ENCODE results near the gene REEP3.
"Not testable (repeated sequence)": the region's sequence is repeated elsewhere in the genome, so short reads cannot be mapped to it uniquely, and the experiment has no call there.

REEP3 gene

DNA sequence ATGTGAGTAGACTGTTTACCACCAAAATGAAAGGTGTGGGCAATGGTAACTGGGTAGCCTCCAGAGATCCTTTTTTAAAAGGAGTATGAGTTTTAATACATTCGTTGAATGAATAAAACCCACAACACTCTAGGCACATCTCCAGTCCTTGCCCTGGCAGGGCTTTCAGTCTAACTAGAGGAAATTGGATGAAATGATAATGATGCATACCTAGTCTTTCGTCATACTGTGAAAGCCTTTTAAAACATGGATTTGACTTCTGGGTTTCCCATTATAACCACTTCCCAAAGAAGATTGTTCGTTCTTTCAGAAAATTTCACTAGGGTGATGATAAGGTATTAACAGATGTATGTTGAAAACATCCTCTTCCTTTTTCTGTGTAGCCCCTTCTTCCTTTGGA, 110.8 kb downstream of the REEP3 start:
- DNase-seq = no peak

DNA sequence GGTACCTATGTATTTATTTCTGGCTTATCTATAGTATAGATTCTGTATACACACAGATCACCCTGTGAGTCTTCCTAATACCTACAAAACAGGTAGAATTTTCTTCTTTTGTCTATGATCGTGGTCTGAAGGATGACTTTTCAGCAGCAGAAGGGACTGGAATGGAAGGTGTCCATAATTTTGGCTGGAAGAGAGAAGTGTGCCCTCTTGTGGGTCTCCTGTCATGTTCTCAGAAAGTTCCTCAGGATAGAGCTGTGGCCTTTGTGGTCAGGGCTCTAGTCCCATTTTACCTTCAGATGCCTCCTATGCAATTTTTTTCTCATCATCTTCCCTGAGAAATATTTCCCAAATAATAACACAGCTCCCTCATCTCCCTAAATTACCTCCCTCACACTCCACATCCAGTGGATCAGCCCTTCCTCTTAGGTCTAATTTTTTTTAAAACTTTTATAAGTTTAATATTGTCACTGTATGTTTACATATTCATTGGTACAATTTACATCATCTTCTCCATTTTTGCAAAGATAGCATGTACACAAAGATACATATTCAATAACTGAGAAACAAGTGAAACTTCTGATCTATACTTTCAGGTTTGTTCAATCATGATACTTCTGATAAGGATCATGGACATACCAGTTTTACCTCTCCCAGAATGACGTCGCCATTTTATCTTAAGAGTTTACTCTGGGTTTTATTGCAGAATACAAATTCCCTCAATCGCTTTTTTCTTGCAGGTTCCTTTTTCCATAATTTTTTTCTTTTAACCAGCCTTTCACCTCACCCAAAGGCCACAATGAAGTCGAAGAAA, 112.7 kb downstream of the REEP3 start:
- no peak for DNase-seq

DNA sequence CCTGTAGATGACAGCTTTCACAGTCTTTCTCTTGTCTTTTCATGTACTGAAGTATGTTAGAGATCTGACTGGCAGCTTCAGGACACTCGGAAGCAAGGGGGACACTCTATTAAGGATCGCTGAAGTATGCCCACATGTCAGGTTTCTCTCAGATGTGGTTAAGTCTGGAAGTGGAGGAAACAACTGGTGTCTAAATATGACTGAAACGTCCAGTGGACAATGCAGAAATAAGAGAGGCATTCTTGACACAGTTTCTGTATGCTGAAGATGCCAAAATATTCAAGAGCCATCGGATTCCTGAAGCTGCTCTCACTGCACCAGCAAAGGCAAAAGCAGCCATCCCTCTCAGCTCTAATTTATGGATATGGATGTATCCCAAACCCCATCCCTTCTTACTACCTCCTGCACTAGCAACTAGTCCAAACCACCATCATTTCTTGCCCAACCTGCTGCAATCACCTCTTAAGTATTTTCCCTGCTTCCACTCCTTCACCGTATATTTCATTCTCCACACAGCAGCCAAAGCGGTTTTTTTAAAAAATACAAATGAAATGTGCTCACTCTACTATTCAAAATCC, 113.4 kb downstream of the REEP3 start:
- no peak for DNase-seq

DNA sequence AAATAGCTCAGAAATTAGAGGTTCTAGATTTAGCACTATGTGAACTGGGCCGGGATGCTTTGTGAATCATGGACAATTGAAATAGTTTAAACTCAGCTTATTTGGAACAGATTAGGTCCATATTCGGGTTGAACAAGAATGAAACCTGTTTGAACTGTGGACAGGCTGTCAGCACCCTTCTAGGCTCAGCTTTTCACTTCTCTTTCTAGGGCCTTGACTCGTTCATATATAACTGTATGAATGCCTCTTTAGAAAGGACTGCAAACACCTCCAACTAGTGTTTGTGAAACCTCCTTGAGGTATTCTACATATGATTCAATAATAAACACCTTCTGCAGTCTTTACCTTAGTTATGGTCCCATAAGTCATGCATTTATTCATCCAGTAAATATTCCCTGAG, 115.6 kb downstream of the REEP3 start:
- DNase-seq = no peak

DNA sequence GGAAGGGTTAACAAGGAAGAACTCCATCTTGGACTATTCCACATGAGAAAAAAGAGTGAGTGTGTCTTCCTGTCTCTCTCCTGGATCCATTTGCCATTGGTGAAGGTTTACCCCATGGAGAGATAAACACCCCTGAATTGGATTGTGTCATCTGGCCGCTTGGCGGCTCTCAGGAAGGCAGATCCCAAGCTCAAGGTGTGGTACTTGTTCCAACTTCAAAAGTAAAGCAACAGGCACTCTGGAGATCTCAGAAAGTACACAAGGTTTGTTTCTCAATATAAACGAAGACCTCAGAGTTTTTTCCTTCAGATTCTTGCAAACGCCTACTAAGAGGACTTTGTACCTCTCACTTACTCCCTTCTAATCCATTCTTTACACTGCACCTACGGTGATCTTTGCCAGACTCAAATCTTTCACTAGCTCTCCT, 116.7 kb downstream of the REEP3 start:
- no peak for DNase-seq

DNA sequence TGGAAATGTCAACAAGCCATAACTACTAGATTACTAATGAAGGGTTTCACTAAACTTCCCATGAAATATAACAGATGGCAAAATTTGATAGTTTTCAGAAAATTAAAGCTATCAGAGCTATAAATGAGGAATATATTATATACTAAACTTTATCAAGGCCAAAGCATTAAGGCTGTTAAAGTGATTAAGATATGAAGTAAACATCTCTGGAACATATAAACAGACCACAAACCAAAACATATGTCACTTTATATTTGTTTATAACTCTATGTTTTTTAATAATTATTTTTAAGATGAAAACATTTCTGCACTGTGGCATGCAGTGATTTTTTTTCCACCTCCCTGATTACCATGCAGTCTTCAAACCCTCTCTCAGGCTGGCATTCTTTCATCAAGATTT, 120.2 kb downstream of the REEP3 start:
- DNase-seq = no peak

DNA sequence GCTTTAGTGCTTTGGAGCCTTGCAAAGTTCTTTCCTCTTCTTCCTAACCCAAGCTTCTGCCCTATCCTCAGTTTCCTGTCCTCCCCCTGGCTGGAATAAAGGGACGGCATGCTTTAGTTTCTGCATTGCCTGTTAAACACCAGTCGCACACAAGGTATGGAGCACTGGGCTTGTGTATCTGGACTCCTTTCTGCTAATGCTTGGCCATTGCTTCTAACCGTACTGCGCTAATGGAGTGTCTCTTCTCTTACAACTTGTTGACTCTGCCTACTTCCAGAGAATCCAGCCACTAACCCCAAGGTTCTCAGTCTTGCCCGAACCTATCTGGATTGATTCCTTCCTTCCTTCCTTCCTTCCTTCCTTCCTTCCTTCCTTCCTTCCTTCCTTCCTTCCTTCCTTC, 120.6 kb downstream of the REEP3 start:
- DNase-seq = no peak

DNA sequence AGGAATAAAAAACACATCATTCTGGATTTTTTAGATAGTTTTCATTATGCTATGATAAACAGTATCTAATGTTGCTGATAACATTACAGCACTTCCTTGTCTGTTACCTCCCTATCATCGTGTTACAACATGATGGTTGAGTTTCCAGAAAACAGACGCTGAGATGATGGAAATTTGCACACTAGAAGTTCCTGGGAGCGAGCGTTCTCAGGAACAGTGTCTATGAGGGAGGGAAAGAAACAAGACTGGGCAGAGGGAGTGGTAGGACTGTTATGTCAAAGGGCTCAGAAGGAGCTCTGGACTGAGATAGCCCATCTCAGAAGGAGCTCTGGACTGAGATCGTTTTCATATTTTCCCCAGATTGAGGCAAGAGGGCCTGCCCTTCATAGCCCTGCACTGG, 121.6 kb downstream of the REEP3 start:
- no peak for DNase-seq

DNA sequence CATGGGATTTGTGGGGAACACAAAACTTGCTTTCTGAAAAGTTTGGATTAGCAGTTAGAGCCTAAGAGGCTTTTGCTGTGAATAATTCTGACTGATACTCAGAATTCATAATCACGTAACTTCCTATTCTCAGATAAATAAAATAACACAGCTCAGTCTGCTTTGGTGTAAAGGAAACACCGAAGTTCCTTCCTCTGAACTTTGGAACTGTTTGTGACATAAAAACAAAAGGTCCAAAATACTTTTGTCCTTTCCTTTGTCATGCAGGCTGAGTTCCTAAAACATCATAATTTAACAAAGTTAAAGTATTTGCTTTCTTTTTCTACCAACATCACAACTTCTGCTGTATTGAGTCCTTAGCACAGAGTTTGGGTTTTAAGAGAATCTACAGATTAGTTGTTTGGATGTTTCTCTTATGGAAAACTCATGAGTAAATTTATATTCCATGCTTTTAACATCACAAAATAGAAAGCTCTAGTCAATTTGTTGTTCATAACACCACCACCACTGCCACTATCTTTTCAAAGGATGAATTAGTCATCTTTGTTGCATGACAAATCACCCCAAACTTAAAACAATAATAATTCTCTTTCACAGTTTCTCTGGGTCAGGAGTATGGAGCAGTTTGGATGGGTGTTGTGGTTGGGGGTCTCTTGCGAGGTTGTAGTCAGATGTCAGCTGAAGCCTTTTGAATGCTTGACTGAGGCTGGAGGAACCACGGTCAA, 123.4 kb downstream of the REEP3 start:
- no peak for DNase-seq

DNA sequence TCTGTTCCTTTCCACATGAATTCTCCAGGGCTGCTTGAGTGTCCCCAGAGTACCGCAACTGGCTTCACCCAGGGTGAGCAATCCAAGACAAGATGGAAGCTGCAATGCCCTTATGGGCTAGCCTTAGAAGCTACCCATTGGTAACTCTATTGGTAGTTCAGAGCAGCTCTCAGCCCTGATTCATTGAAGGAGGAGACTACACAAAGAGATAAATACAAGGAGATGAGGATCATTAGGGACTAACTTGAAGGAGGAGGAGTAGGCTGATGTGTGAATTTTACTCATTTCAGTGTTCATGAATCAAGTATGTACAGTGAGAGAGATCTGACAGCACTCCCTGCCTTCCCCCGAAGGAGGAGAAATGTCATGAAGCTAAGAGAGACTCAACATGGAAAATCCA, 124.0 kb downstream of the REEP3 start:
- DNase-seq = no peak

DNA sequence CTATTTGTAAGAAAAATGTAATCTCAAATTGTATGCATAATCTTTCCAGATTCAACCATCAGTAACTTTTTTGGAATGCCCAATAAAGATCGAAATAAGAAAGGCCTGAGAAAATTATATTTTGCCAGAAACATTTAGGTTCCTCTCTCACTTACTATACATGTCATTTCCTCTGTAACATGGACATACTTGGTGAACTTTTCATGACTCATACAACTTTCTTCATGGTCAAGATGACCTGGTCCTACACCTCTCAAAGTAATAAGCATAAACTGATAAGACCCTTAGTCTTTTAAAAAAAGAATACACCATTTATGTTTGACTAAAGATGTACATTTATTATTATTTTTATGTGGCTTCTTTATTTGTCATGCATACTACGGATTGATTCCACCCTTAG, 125.3 kb downstream of the REEP3 start:
- DNase-seq = no peak

DNA sequence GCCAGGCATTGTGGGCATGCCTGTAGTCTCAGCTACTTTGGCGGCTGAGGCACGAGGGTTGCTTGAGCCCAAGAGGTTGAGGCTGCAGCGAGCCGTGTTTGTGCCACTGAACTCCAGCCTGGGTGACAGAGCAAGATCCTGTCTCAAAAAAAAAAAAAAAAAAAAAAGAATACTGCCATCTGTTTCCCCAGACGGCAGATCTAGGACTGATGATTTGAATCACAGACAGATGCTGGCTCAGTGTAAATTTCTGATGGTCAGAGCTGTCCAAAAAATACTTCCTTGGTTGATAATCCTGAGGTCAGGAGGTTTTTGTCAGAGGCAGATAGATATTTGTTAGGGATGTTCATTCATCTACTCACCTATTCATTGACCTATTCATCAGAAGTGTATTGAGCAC, 130.7 kb downstream of the REEP3 start:
- DNase-seq = no peak

DNA sequence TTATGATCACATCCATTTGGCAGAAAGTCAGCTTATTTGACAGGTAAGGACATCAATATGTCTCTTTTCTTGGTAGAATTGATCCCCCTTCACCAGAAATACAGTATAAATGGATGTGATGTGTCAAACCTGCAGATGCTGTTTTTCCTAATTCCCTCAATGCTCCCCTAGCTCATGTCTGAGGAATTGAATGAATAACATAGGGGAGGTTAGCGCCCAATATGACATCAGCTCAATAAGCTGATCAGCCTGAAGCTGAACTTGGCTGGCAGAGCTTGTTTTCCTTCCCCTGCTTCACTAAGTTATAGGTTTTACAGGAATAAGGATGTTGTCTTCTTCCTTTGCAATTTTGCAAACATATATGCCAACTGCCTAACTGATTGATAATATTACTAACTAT, 132.5 kb downstream of the REEP3 start:
- no peak for DNase-seq

DNA sequence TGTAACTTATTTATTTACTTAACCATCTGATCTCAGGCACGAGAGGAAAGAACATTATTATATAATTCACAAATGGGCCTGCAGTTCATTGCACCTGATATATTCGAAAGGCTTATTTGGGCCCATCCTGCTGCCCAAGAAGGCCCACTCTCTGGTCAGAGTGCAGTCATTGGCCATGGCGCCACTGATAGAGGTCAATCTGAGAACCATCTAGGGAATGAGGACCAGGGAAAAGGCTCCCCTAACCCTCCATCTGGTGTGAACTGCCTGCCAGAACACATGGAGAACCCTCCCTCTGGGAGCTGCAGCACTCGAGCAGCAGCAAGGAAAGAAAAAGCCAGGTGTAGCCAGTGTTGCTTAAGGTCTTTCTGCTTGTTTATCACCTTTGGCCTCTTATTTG, 136.6 kb downstream of the REEP3 start:
- no peak for DNase-seq

DNA sequence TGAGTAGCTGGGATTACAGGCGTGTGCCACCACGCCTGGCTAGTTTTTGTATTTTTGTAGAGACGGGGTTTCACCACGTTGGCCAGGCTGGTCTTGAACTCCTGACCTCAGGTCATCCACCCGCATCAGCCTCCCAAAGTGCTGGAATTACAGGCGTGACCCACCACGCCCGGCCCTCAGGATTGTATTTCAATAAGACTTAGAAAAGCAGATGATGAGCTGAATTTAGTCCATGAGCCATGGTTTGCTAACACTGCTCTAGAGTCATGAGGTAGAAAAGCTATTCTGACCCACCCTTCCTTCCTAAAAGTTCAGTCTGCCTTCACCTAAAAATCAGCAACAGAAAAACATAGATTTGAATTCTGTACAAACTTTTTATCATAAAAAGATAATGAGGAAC, 139.7 kb downstream of the REEP3 start:
- DNase-seq = not testable (repeated sequence)

DNA sequence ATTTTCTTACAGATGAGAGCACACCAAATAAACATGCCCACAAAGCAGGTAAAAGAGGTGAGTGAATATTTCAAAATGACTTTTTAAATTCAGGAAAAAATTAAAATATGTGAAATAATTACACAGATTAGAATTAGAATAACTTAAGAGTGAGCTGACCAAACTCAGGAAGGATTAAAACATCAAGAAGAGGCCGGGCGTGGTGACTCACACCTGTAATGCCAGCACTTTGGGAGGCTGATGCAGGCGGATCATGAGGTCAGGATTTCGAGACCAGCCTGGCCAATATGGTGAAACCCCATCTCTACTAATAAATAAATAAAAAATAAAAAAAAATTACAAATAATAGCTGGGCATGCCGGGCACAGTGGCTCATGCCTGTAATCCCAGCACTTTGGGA, 140.1 kb downstream of the REEP3 start:
- no peak for DNase-seq

DNA sequence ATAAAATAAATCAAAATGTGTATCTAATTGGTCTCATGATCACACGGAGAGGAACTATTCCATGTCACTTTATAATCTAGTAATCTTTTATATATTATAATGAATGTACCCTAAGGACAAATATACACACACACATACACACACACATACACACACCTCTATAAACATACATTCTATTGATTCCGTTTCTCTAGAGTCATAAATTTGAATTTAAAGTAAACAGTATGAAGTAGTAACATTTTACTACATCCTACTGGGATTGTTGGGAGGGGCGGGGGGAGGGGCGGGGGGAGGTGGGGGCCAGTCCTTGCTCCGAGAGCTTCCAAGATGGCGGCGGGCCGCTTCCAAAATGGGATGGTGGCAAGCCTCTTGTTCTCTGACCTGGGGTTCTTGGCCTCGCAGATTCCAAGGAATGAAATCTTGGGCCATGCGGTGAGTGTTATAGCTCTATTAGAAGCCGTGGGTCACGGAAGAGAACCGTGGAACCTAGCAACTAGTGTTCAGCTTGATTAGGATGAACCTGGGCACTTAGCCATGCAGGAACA, 143.2 kb downstream of the REEP3 start:
- no peak for DNase-seq

DNA sequence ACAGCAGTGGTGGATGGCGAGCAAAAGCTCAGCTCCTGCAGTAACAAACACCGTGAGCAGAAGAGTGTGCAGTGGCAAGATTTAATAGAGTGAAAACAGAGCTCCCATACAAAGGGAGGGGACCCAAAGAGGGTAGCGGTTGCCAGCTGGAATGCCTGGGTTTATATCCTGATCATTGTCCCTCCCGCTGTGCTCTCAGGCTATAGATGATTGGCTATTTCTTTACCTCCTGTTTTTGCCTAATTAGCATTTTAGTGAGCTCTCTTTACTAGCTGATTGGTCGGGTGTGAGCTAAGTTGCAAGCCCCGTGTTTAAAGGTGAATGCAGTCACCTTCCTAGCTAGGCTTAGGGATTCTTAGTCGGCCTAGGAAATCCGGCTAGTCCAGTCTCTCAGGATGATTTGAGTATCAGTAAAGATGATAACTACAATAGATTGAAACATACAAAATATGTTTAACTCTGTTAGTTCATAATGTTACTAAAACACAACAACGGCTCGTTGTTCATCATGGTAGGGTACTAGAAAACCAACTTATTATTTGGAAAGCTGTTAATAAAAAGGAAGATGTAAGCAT, 143.9 kb downstream of the REEP3 start:
- DNase-seq = peak; percentile 30

DNA sequence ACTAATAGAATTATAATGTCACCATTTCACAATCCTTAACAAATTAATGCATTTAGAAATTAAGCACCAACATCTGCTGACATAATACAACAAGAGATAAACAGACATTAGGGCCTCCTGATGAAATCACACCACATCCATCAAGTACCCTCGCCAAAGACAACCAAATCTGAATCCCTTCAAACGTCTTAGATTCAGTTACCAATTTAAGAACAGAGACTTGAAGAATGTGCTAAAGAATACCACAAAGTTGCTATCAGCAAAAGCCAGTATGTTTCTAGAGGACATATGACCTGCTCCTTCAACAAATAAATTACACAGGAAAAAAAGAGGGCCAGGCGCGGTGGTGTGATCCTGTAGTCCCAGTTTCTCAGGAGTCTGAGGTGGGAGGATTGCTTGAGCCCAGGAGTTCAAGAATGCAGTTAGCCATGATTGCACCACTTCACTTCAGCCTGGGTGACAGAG, 144.5 kb downstream of the REEP3 start:
- no peak for DNase-seq

DNA sequence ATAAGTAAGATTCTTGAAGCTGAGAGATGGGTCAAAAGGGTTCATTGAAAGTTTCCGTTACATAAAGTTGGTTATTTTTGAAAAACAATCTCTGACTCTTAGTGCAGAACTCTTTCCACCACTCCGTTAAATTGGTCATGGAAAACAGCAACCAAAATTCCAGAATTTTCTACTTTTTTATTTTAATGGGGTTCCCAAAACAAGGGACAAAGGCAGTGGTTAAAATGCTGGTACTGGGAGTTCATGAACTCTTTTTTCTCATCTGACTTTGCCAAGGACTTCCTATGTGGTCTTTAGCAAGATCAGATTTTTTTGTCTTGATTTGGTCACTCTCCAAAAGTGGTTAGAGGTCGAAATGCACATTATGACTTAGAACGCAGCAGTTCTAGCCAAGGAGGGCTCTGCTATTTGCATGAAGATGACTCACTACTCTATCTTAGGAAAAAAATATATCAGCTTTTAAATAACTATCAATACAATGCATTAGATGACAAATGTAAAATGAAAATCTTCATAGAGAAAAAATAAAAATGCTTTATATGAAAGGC, 145.7 kb downstream of the REEP3 start:
- DNase-seq = no peak

DNA sequence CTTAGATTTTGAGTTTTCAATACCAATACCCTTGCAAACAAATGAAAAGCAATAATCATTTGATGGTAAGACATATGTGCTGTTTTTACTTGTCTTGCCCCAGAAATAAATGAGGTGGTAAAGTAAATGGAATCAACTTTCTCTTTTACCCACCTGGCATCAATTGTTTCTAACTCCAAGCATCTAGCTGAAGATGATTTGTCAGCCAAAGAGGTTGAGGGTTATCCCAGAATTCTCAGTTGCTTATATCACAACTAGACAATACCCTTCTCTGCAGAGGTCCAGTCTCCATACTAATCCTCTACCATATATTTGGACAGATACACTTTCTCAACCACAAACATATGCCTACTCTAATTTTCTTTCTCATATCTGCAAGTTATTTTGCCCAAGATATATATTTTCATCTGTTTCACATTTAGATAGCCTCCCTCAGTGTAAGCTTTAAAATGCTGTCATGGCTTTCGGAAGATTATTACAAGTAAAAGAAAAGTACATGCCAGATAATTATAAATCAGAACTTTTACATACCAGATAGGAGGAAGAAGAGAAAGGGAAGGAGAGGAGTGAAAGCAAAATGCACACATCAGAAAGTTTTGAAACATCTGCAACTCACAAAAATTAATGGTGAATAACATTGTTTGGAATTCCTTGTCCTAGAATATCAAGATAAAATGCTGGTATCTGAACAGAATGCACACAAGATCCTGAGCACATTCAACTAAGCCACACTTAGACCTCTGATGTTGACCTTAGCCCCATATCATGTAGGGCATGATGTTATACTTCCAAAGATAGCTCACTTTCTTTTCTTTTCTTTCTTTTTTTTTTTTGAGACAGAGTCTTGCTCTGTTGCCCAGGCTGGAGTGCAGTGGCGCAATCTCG, 146.6 kb downstream of the REEP3 start:
- DNase-seq = no peak

DNA sequence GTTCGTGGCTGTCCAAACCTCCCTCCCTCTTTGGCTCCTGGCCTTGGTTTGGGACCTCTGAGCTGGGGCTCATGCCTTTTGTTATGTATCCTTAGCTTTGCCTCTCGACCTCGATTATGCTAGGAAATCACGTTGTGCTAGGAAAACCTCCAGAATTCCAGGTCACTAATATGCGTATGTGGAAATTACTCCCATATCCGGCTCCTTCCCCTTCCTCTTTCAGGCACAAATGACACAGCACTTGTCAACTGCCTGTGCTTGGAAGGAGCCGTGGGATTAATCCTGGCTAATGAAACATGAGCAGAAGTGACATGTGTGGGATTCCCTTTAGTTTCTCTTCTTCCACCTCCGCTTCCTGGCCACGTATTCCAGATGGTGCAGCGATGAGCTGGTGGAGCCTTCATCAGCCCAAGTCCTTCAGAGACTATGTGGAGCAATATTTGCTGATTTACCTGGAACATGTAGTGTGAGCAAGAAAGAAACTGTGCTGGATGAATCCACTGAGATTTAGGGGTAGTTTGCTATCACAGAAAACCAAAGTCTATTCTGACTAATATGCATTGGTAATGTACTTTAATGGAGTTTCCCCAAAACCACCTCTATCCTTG, 149.2 kb downstream of the REEP3 start:
- no peak for DNase-seq
